ENCODE measurements around the gene SPATA22. TPM values are rescaled to one million over a fixed set of nuclear protein-coding genes. Genes with fewer than 3 reads are reported as not detected.

SPATA22 gene
- total and polyA plus RNA-seq, 9 donors = 0.16 to 1.4 (median 0.33) TPM

Other genes with a start within 250 kb of the SPATA22 start
- gene OR3A1, start 173.5 kb downstream of the SPATA22 start, total RNA-seq = not detected
- gene OR3A1, start 173.5 kb downstream of the SPATA22 start, polyA plus RNA-seq (ENCODE audit: insufficient read depth in 1 of 8, insufficient read length in 8 of 8, low replicate concordance in 1 of 8) = under 1 TPM in 3 of 8 donors, not detected in 5; 0.17 to 0.34 (median 0.18) TPM
- gene OR3A2, start 85.5 kb downstream of the SPATA22 start, total RNA-seq = 0.04 TPM
- 1 to 10 TPM in 1 of 8 donors, under 1 TPM in 5, not detected in 2; 0.11 to 2.0 (median 0.24) TPM for gene OR3A2, start 85.5 kb downstream of the SPATA22 start, polyA plus RNA-seq (ENCODE audit: insufficient read depth in 1 of 8, insufficient read length in 8 of 8, low replicate concordance in 1 of 8)
- not detected for gene OR1E1, start 73.4 kb downstream of the SPATA22 start, total RNA-seq
- gene OR1E1, start 73.4 kb downstream of the SPATA22 start, polyA plus RNA-seq (ENCODE audit: insufficient read depth in 1 of 8, insufficient read length in 8 of 8, low replicate concordance in 1 of 8) = not detected
- gene OR3A3, start 60.4 kb downstream of the SPATA22 start, total RNA-seq = not detected
- gene OR3A3, start 60.4 kb downstream of the SPATA22 start, polyA plus RNA-seq (ENCODE audit: insufficient read depth in 1 of 8, insufficient read length in 8 of 8, low replicate concordance in 1 of 8) = under 1 TPM in 5 of 8 donors, not detected in 3; 0.04 to 0.15 (median 0.07) TPM
- gene OR1E2, start 38.0 kb downstream of the SPATA22 start, total RNA-seq = not detected
- not detected for gene OR1E2, start 38.0 kb downstream of the SPATA22 start, polyA plus RNA-seq (ENCODE audit: insufficient read depth in 1 of 8, insufficient read length in 8 of 8, low replicate concordance in 1 of 8)
- gene ASPA, start 4.2 kb upstream of the SPATA22 start, total RNA-seq = 3.8 TPM
- gene ASPA, start 4.2 kb upstream of the SPATA22 start, polyA plus RNA-seq (ENCODE audit: insufficient read depth in 1 of 8, insufficient read length in 8 of 8, low replicate concordance in 1 of 8) = 1 to 10 TPM; 1.0 to 4.4 (median 3.0) TPM
- gene TRPV3, start 86.0 kb upstream of the SPATA22 start, total RNA-seq = 1.2 TPM
- 1 to 10 TPM in 6 of 8 donors, under 1 TPM in 2; 0.74 to 2.4 (median 1.6) TPM for gene TRPV3, start 86.0 kb upstream of the SPATA22 start, polyA plus RNA-seq (ENCODE audit: insufficient read depth in 1 of 8, insufficient read length in 8 of 8, low replicate concordance in 1 of 8)
- 3.6 TPM for gene TRPV1, start 137.6 kb upstream of the SPATA22 start, total RNA-seq
- gene TRPV1, start 137.6 kb upstream of the SPATA22 start, polyA plus RNA-seq (ENCODE audit: insufficient read depth in 1 of 8, insufficient read length in 8 of 8, low replicate concordance in 1 of 8) = 1 to 10 TPM; 3.7 to 8.1 (median 5.8) TPM
- gene SHPK, start 164.4 kb upstream of the SPATA22 start, total RNA-seq = 8.8 TPM
- gene SHPK, start 164.4 kb upstream of the SPATA22 start, polyA plus RNA-seq (ENCODE audit: insufficient read depth in 1 of 8, insufficient read length in 8 of 8, low replicate concordance in 1 of 8) = 1 to 10 TPM; 6.3 to 9.3 (median 7.5) TPM
- gene CTNS, start 164.9 kb upstream of the SPATA22 start, total RNA-seq = 7.2 TPM
- 10 to 100 TPM in 1 of 8 donors, 1 to 10 TPM in 7; 7.3 to 10.1 (median 8.5) TPM for gene CTNS, start 164.9 kb upstream of the SPATA22 start, polyA plus RNA-seq (ENCODE audit: insufficient read depth in 1 of 8, insufficient read length in 8 of 8, low replicate concordance in 1 of 8)
- 68.1 TPM for gene TAX1BP3, start 196.8 kb upstream of the SPATA22 start, total RNA-seq
- 10 to 100 TPM; 42.6 to 80.5 (median 60.8) TPM for gene TAX1BP3, start 196.8 kb upstream of the SPATA22 start, polyA plus RNA-seq (ENCODE audit: insufficient read depth in 1 of 8, insufficient read length in 8 of 8, low replicate concordance in 1 of 8)
- 16.8 TPM for gene EMC6, start 197.0 kb upstream of the SPATA22 start, total RNA-seq
- gene EMC6, start 197.0 kb upstream of the SPATA22 start, polyA plus RNA-seq (ENCODE audit: insufficient read depth in 1 of 8, insufficient read length in 8 of 8, low replicate concordance in 1 of 8) = 10 to 100 TPM; 32.5 to 47.1 (median 38.5) TPM
- 18.7 TPM for gene P2RX5, start 224.3 kb upstream of the SPATA22 start, total RNA-seq
- 10 to 100 TPM; 19.9 to 35.6 (median 24.6) TPM for gene P2RX5, start 224.3 kb upstream of the SPATA22 start, polyA plus RNA-seq (ENCODE audit: insufficient read depth in 1 of 8, insufficient read length in 8 of 8, low replicate concordance in 1 of 8)

Data from muscle of leg (tissue), 9 donors.